ENCODE measurements around the gene LRMDA. TPM values are rescaled to one million over a fixed set of nuclear protein-coding genes. Genes with fewer than 3 reads are reported as not detected.

LRMDA gene
- total and polyA plus RNA-seq, 2 of the 4 experiments (the other 2 are of a cell fraction), result 0.07 TPM; not detected in 1

DNA sequence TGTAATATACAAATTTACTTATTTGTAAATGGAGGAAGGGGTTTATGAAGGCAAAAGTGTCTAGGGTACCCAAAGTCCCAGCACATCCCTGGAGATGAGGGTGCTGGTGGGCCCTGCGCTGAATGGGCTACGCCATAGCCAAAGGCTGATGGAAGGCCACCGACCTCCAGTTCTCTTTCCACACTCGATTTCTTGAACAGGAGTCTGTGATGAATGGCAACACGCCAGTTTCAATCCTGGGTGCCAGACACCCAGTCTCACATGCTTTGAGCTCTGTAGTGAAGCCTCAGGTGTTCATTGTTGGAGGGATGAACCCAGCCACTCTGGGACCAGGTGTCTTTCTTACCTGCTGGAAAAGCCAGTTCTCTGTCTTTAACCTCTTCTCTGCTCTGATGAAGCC lies 752 bp downstream of the LRMDA start:
- Histone ChIP-seq H3K79me1 (ENCODE audit: low read depth in 1 of 2, low read length in 2 of 2) (no peaks in the 10 kb centered on the region), H3K27ac (ENCODE audit: insufficient read depth, low read length) (no peak overlapping the region), H3K9ac (ENCODE audit: low read depth, low read length) (no peak overlapping the region), H4K5ac (ENCODE audit: low read depth, low read length) (no peak overlapping the region), H2AFZ (replicated peaks; ENCODE audit: low read length, poor library complexity) (no peak overlapping the region), H4K20me1 (ENCODE audit: insufficient read depth, low read length) (no peaks in the 10 kb centered on the region), H3K4me1 (ENCODE audit: control insufficient read depth, insufficient read depth, low read length) (peaks cover 6% of the 10 kb centered on the region; the same call in 1 of the 2 replicates), H3K4ac (ENCODE audit: low read depth, low read length) (no peak overlapping the region), H2BK120ac (ENCODE audit: low read depth, low read length) (no peak overlapping the region), H3K9me3 (ENCODE audit: control insufficient read depth, insufficient read depth, low read length) (no peaks in the 10 kb centered on the region), H2BK5ac (ENCODE audit: low read depth, low read length, poor library complexity, severe bottlenecking) (no peak overlapping the region), H3K18ac (ENCODE audit: low read depth, low read length) (no peak overlapping the region), H4K8ac (ENCODE audit: low read depth in 2 of 2, low read length in 2 of 2) (no peak overlapping the region), H3K36me3 (ENCODE audit: control insufficient read depth, insufficient read depth, low read length) (no peaks in the 10 kb centered on the region), H3K14ac (replicated peaks; ENCODE audit: low read depth, low read length) (no peak overlapping the region), H2BK20ac (ENCODE audit: low read depth, low read length) (no peak overlapping the region), H3K56ac (ENCODE audit: extremely low read depth, insufficient read depth, low read length) (no peak overlapping the region), H3K4me2 (ENCODE audit: low read depth, low read length) (no peak overlapping the region), H3K27me3 (ENCODE audit: control insufficient read depth, insufficient read depth, low read length) (peaks cover 25% of the 10 kb centered on the region), H2BK15ac (ENCODE audit: low read depth, low read length) (no peak overlapping the region), H3K23ac (ENCODE audit: low read depth, low read length) (no peak overlapping the region), H3K4me3 (ENCODE audit: insufficient read depth, low read depth, low read length) (no peak overlapping the region), H4K91ac (ENCODE audit: insufficient read depth, low read depth, low read length) (no peak overlapping the region), H2AK9ac (replicated peaks; ENCODE audit: low read depth, low read length, poor library complexity) (no peak overlapping the region), H3K9me1 (ENCODE audit: insufficient read depth, low read length) (no peaks in the 10 kb centered on the region), H2AK5ac (ENCODE audit: low read depth, low read length) (no peak overlapping the region)
- WGBS, 2 experiments (ENCODE audit: extremely low coverage in 2 of 2, insufficient read length in 1 of 2), result 90% methylated on average over 4 of the region's 5 CpGs; no CpG with 5 or more reads in 1 of the 2 experiments
- no TSS peak for BruUV-seq (replicated peaks)
- no peak for ATAC-seq (ENCODE audit: low read depth)
- CTCF ChIA-PET, result no interaction called here
- TF ChIP-seq, protein P1, sequence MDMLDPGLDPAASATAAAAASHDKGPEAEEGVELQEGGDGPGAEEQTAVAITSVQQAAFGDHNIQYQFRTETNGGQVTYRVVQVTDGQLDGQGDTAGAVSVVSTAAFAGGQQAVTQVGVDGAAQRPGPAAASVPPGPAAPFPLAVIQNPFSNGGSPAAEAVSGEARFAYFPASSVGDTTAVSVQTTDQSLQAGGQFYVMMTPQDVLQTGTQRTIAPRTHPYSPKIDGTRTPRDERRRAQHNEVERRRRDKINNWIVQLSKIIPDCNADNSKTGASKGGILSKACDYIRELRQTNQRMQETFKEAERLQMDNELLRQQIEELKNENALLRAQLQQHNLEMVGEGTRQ (IDR thresholded peaks at IDR 0.05; ENCODE audit: low read depth, low read length), result no peak
- TF ChIP-seq SMC3 (IDR thresholded peaks at IDR 0.05; ENCODE audit: low read depth, low read length) (no peak), MAFK (IDR thresholded peaks at IDR 0.05; ENCODE audit: low read depth, low read length) (no peak), CEBPB (IDR thresholded peaks at IDR 0.05; ENCODE audit: low read depth, low read length) (no peak), BHLHE40 (IDR thresholded peaks at IDR 0.05; ENCODE audit: low read depth, low read length) (no peak), MXI1 (IDR thresholded peaks at IDR 0.05; ENCODE audit: borderline replicate concordance, low read depth, low read length) (no peak), NFE2L2 (IDR thresholded peaks at IDR 0.05; ENCODE audit: low read depth, low read length) (no peak), CTCF (conservative IDR thresholded peaks at IDR 0.05; ENCODE audit: low read depth, low read length) (no peak), CHD1 (IDR thresholded peaks at IDR 0.05; ENCODE audit: low read depth, low read length) (no peak), FOS (IDR thresholded peaks at IDR 0.05; ENCODE audit: low read depth, low read length) (no peak), RFX5 (IDR thresholded peaks at IDR 0.05; ENCODE audit: low read depth, low read length) (no peak), MAZ (IDR thresholded peaks at IDR 0.05; ENCODE audit: borderline replicate concordance, low read depth, low read length) (no peak), RCOR1 (IDR thresholded peaks at IDR 0.05; ENCODE audit: insufficient replicate concordance, low read length) (no peak), POLR2A (IDR thresholded peaks at IDR 0.05; ENCODE audit: low read depth, low read length) (no peak), RAD21 (IDR thresholded peaks at IDR 0.05; ENCODE audit: low read length) (no peak)
- TF ChIP-seq, protein P2, sequence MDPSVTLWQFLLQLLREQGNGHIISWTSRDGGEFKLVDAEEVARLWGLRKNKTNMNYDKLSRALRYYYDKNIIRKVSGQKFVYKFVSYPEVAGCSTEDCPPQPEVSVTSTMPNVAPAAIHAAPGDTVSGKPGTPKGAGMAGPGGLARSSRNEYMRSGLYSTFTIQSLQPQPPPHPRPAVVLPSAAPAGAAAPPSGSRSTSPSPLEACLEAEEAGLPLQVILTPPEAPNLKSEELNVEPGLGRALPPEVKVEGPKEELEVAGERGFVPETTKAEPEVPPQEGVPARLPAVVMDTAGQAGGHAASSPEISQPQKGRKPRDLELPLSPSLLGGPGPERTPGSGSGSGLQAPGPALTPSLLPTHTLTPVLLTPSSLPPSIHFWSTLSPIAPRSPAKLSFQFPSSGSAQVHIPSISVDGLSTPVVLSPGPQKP (IDR thresholded peaks at IDR 0.05; ENCODE audit: borderline replicate concordance, low read depth, low read length), result no peak
- no peak for DNase-seq
- in situ Hi-C loops (cut with MboI; ENCODE audit: low sequenced_read_pairs) (no loop called here), dilution Hi-C loops (cut with HindIII; ENCODE audit: low sequenced_read_pairs, unreplicated experiment) (no loop called here), intact Hi-C loops (cut with micrococcal nuclease) (no loop called here)
- POLR2A ChIA-PET (ENCODE audit: unreplicated experiment), result no interaction called here

All from IMR-90 (cell line).